SK-N-DZ (cell line): ENCODE measurements around the gene PECR. TPM values are rescaled to one million over a fixed set of nuclear protein-coding genes. Genes with fewer than 3 reads are reported as not detected.

ENCODE experiments used
- DNase-seq: peaks from one replicate; pipeline ENCODE4 v3.0.0-alpha.2; 2015; ENCODE audit warnings: low spot score
- polyA plus RNA-seq, 2 experiments: library from polyadenylated mRNA; depleted of rRNA; stranded (reverse); fragments of >200 nt; gene quantifications; 2 replicates each; pipeline ENCODE4 v1.2.3, GENCODE V29; 2014

PECR gene
- 25.1 and 39.7 TPM in 2 replicates for polyA plus RNA-seq (2014; cell fraction: cytosol; rRNA removed)
- 29.7 and 33.0 TPM in 2 replicates for polyA plus RNA-seq (2014; cell fraction: nucleus; rRNA removed)

DNA sequence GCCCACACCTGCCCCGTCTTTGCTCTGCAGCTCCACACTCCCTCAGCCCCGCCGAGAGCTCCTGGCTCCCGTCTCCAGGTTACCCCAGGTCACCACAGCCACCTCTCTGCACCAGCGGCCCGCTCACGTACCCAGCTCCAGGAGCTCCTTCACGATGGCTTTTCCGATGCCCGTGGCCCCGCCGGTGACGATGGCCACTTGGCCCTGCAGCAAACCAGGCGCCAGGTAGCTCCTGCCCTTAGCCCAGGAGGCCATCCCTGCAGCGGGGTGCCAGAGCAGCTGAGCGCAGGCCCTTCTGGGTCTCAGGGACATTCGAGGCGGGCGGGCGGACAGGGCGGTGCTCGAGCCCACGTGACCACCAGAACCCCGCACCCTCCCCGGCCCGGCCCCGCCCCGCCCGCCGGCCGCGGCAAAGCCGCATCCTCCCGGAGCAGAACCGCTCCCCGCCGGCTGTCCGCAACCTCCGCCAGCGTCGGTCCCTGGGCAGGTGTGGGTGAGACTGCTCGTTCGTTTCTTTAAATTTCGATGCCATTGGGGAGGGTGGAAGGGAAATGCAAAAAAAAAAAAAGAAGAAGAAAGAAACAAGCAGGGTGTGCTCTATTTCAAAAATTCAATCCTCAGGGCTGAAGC, at the start of gene PECR, which contains the start of gene TMEM169:
PECR (minus strand) TSS at position 323 of the 630 bp plus-strand sequence; CDS start at position 255, 68 bp downstream.
TMEM169 (plus strand) TSS at position 433 of the 630 bp plus-strand sequence. CDS start 14,045 bp downstream, outside the sequence.
- DNase-seq, result peak; percentile 85

DNA sequence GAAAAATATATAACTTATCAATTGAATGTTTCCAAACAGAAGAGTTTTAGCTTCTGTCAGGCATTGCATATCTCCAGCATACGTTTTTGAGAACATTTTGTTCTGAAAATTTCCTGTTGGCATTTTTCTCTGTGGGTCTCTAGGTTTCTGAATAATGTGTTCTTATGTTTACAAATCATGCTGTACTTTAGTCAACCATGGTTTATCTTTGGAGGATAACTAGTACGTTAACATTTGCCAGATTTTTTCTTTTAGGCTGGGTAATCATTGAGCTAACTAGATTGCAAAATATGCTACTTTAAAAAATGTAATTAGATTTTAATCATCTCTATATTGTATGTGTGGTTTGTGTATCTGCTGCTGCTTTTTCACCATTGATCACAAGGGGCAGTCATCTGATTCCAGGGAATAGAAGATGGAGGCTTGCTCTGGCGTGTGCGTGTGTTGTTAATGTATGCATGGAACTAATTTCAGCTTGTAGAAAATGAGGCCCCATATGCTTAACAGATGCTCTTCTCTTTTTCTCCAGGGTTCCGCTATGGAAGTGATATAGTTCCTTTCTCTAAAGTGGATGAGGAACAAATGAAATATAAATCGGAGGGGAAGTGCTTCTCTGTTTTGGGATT, 48.9 kb upstream of the PECR start:
- DNase-seq, result no peak

DNA sequence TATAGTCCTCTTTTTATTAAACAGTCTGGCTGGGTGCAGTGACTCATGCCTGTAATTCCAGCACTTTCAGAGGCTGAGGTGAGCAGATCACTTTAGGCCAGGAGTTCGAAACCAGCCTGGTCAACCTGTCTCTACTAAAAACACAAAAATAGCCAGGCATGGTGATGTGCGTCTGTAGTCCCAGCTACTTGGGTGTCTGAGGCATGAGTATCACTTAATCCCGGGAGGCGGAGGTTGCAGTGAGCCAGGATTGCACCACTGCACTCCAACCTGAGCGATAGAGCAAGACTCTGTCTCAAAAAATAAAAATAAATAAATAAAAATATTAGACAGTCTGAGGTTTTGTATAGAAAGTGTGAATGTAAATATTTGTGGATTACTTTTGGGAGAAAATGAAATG, 45.3 kb upstream of the PECR start:
- DNase-seq, result no peak

DNA sequence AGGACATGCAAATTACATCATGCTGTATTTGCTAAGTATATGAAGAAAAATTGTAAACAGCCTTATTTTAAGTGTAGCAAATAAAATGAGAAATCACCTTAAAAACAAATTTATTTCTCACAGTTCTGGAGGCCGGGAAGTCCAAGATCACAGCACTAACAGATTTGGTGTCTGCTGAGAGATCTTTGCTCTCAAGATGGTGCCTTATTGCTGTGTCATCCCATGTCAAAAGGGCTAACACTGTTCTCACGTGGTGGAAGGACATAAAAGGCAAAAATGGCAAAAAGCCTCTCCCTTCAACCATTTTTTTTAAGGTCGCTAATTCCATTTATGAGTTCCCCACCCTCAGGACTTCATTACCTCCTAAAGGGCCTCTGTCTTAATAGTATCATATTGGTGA, 39.6 kb upstream of the PECR start:
- DNase-seq, result no peak

DNA sequence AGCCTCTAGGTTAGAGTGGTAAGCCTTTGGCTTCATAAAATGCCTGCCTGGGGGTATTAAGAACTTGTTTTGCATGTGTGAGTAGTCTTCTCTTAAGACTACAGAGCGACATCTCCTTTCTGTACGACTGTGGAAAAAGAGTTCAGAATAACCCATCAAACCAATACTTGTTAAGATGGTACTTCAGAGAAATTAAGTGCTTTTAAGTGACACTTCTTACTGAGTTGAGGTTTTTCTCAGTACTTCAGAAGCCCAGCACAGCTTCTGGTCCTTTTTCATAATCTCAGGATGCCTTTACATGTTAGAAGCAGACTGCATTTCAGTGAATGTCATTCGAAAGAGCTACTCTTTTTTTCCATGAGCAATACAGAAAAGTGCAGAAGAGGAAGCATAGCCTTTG, 38.4 kb upstream of the PECR start:
- no peak for DNase-seq

DNA sequence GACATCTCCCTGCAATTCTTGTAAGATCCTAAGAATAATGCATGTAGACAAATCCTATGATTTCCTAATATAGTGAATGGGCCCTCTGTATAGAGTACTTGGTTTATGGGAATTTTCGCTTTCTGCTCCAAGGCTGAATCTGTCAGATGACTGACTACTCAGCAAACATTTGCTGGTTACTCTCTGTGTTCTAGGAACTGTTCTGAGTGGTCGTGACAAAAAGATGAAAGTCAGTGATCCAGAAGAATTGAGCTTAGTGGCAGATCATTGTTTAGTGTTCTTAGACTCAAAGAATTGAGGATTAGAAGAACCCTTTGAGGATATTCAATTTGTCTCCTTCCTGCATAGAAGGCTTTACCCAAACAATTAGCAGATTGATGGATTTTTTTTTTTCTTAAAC, 37.5 kb upstream of the PECR start:
- no peak for DNase-seq

DNA sequence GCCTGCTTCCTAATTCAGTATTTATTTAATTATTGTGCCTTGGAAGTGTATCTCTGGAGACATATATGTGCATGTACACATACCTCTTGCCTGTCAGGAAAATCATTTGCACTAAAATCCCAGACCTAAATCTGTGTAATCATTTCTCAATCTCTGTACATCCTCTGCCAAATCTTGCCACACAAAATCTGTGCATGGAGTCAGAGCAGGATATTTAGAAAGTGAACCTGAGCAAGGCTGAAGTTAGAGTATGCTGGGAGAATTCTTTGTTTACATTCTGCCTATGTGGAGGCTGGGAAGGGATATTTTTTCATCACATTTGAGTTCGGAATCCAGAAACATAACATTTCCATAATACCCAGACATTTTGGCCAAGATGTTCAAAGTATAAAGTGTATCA, 36.9 kb upstream of the PECR start:
- DNase-seq, result no peak

DNA sequence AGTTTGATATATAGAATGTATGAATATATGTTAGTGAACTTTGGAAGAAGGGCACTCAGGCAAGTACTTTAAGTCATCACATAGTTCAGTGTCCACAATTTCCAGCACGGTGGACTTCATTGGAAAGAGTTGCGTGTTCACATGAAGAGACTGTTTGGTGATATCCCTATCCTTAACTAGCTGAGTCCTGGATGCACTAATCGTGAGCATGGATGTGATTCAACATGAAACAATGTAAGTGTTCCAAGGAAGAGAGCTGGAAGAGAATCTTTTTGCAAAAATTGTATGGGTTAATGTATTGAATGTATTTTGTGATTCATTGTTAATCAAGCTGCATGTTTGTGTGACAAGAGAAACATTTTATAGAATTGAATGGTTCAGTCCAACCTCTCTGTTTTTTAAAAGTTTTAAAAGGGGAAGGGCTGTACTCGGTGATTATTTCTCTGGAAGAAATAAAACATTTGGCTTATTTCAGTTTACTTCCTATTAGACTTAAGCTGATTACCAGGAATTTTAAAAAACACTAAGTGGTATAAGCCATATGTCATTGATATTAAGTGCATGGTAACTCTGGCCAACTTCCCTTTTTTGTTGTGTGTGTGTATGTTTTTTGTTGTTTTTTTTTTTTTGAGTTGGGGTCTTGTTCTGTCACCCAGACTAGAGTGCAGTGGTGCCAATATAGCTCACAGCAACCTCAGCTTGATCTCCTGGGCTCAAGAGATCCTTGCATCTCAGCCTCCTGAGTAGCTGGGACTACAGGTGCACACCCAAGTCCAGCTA, 36.1 kb upstream of the PECR start:
- DNase-seq, result no peak

DNA sequence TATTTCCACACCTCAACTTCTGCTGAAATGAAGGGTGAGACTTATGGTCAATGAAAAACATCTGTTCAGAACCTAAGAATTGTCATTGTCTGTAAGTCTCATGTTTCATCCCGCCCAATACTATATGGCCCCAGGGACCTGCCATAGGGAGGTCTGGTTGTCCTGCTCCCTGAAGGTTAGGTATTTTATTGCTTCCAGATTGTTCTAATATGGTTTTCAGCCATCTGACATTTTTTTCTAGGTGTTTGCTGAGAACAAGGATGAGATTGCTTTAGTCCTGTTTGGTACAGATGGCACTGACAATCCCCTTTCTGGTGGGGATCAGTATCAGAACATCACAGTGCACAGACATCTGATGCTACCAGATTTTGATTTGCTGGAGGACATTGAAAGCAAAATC, 34.8 kb upstream of the PECR start:
- peak; percentile 66 for DNase-seq

DNA sequence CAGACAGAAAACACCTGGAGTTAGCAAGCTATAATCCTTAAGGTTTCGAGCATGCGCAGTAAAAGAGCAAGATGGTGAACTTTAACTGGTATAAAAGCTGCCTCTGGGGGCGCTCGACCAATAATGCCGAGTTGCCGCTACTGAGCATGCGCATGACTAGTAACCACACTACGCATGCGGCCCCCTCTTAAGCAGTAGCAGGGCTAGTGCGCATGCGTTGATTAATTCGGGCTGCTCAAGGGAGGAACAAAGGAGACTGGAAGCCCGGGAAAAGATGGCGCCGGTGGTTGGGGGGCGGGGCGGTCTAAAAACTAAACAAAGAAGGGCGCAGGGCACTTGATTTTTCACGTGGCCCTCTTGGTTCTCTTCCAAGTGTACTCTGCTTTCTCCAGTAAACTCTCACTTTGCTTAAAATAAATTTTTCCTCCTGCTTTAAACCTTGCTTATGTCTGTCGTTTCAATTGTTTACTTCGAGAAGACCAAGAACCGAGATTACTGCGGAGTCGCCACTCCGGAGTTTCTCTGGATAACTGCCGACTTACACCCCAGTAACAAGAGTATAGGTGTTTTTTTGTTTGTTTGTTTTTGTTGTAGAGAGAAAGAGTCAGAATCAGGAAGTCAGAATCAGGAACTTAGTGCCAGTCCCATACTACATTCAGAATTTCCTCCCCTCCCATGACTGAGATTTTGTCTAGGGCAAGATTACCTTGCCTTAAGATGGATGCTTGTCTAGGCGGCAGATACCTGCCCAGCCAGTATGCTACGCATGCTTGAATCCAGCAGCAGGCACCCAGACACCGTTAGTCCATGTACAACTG, 33.3 kb upstream of the PECR start:
- peak; percentile 99 for DNase-seq

DNA sequence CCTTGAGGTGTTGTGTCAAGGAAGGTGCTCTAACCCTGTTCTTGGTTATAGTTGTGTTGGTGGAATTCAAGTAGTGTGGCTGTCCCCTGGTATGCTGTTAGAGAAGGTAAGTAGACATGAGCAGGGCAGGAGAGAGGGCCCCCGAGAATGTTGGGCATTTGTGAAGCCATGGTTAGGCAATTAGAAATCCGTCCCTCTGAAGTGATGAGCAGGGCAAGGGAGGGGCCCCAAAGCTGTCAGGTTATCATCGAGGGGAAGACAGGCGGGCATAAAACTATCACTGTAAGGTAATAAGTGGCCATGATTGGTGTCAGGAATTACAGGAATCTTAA, 32.7 kb upstream of the PECR start:
- DNase-seq, result no peak

DNA sequence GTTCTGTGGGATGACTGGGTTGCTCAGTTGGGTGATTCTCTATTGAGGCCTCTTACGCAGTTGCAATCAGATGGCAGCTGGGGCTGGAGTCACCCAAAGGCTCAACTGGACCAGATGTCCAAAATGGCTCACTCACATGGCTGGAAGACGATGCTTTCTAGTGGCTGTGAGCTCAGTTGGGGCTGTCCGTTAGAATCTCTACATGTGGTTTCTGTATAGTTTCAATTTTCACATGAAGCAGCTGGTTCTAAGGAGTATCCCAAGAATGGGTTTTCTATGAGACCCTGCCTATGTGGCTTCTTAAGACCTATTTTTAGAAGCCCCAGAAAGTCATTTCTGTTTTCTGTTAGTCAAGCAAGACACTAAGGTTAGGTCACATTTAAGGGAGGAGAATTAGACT, 32.0 kb upstream of the PECR start:
- DNase-seq, result no peak

DNA sequence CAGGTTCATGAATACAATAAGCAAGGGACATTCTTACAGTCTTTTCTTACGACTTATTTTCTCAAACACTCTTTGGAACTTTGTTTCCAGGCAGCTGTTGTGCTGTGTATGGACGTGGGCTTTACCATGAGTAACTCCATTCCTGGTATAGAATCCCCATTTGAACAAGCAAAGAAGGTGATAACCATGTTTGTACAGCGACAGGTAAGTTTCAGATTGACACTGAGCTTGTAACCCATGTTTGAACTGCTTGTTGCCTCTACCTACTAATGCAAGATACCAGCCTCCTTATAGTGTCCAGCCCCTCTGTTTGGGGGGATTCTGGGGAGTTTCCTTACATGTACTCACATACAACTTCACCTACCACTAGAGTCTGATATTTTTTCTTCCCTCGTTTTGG, 31.3 kb upstream of the PECR start:
- DNase-seq, result no peak

DNA sequence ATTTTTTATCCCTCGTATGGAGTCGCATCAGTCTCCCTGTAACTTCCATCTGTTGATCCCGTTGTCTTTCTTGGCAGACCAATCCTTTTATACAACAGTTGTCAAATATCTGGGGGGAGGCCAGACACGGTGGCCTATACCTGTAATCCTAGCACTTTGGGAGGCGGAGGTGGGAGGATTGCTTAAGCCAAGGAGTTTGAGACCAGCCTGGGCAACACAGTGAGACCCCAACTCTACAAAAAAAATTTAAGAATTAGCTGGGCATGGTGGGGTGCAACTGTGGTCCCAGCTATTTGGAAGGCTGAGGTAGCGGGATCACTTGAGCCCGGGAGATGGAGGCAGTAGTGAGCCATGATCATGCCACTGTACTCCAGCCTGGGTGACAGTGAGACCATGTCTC, 29.5 kb upstream of the PECR start:
- DNase-seq, result no peak

DNA sequence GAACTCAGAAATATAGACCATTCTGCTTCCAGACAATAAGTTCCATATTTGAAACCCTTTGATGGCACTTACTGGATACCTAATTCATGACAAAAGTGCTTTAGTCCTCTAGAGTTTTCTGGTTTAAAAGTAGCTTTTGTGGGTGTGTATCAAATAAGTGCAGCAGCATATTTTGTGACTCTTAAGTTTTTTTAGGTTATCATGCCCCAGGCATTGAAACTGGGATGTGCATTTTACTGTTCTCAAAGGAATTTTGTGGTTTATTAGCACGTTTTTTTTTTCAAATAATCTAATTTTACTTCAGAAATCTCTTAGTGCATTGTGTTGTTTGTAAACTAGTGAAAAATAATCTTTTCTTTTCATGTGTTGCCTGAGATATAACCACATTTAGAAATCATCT, 29.0 kb upstream of the PECR start:
- no peak for DNase-seq

DNA sequence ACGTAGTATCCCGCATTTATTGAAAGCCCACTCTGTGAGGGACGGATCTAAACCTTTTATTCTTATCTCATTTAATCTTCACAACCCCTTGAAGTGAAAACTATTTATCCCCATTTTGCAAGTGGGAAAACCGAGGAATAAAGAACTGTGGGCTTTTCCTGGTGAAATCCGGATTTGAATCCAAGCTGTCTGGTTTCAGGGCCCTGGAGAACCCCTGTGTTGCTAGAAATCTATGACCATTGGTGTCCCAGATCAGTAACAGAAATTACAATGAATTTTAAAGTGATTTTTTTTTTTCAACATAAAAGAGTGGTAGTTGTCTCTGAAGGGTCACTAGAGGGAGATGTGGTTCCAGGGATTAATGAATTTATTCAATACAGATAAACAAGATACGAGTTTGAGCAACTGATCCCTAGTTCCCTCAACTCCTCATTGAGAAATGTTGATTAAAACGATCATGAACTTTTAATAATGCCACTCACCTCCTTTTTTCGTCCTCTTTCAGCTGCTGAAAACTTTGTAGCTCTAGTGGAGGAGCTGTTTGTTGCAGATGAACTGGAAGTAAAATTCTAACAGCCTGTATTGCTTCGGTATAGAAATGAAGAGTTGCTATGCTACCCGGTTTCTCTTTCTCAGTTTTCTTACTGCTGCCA, 28.5 kb upstream of the PECR start:
- no peak for DNase-seq

DNA sequence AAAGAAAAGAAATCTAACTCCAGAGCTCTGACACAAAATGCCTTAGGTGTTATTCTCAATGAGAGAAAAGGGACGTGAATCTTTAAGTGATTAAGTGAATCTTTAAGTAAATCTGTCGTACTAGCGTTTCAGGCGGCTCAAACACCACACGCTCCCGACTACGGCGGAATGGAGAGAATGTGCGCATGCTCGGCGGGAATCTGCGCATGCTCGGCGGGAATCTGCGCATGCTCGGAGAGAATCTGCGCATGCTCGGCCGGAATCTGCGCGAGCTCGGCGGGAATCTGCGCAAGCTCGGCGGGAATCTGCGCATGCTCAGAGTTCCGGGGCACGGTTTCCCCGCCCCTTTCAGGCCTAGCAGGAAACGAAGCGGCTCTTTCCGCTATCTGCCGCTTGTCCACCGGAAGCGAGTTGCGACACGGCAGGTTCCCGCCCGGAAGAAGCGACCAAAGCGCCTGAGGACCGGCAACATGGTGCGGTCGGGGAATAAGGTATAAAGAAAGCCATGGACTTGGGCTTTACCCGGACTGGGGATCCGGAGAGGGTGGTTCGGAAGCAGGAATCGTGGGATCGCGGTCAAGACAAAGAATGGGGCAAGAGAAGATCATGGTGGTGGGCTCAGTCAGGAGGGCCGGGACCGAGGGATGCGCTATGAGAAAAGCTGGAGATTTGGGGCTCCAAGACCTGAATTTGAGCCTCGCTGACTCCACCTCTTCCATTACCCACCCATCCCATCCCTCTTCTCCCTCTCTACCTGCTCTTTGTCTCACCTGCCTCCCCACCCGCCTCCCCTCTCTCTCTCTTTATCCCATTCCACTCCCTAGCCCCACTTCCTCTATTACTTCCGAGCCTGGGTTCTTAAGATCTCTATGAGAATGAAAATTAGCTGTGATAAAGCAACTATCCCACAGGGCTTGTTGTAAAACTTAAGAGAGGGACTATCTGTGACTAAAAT, 27.6 kb upstream of the PECR start, which contains the start of gene XRCC5:
XRCC5 (plus strand) TSS at position 382 of the 955 bp plus-strand sequence; CDS start at position 471, 89 bp downstream.
- peak; percentile 97 for DNase-seq

DNA sequence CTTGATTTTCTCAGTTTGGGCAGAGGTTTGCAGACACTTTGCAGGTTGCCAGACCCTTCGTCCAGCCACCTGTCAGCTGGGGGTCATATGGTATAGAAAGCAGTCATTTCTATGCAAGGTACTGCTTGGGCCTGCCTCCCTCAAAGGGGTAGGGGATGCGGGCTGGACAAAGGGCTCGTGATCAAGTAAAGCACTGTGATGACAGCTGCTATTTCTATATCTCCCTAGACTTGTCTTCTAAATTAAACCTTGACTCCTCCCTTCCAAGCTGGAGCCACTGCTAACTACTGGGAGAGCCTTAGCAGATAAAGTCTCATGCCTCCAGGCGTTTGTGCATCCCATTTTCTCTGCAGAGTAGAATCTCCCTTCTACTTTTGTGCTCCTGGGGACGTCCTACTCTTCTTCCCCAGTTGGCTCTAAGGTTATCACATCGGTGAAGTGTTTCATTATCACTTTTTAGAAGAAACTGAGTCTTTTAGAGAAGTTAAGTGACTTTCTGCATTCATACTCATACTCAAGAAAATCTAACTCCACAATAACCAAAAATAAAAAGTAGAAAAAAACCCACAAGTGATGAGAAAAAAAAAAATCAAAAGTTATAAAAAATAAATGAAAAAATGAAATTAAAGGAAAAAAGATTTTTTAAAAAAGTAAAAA, 26.8 kb upstream of the PECR start:
- DNase-seq, result peak; percentile 81

DNA sequence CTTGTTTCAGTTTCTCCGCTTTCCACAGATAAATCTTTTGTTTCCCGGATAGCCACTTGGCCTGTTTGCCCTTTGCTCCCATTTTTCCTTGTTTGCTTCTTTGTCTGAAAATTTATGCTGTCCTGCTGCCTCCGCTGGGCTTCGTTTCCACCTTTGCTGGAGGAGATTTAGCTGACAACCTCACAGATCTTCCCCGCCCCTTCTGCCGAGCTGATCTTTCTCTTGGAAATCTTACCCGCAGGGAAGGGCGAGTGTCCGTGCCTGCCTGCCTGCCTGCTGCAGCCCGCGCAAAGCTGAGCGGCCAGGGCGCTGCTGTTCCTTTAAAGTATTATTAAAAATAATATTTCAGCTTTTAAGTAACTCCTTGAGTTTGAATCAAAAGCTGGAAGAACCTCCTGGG, 26.2 kb upstream of the PECR start:
- peak; percentile 69 for DNase-seq
